Measurements from ENCODE around the gene NDUFS1. TPM values are rescaled to one million over a fixed set of nuclear protein-coding genes. Genes with fewer than 3 reads are reported as not detected.

The NDUFS1 gene
- polyA plus RNA-seq, 1 of the 3 experiments (the other 2 are of a cell fraction), result 54.8 TPM

DNA sequence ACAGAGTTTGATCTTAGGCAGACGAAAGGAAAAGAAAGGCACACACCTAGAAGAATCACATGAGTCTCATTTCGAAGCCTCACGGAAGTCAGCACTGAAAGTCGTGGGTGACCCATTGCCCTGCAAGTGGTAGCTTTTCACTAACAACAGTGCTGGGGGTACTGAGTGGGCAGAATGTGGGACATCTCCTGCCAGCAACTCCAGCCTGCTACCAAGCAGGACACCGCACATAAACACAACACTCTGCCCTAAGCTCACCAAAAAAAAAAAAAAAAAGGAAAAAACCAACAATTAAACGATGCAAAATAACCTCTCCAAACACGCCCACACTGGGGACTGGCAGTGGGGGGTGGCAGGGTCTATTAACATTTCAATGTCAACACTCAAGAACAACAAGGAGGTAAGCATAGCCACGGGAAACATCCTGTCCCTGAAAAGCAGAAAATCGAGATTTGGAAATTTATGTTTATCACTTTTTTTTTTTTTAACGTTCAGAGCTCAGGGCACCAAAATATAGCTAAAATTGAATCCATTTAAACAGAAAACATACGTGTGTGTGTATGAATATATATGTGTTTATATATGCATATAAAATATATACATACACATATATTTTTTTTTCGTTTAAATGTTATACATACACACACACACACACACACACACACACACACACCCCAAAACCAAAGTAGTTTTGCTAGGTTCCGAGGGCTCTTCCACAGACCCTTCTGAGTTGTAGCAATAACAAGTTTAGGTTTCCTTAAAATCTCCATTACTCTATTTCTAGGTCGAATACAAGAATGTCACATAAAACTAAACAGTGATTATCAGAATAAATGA, 75.4 kb downstream of the NDUFS1 start:
- CTCF ChIA-PET, result interaction anchor here (0.6 to 1.9 kb wide), 4 partner anchors 9 to 62 kb away, joined by 3 to 7 read pairs (median 4); no protein-coding TSS in a partner anchor
- POLR2A ChIA-PET, result no interaction called here
- TF ChIP-seq RXRA (IDR thresholded peaks at IDR 0.05; ENCODE audit: borderline replicate concordance, low read depth) (no peak), TEAD4 (IDR thresholded peaks at IDR 0.05; ENCODE audit: borderline replicate concordance, insufficient read depth) (no peak), RAD21 (IDR thresholded peaks at IDR 0.05; ENCODE audit: low read length) (no peak), TCF12 (IDR thresholded peaks at IDR 0.05) (no peak), FOXM1 (IDR thresholded peaks at IDR 0.05; ENCODE audit: low read depth) (no peak), RCOR1 (IDR thresholded peaks at IDR 0.05; ENCODE audit: low read length) (no peak), FOSL2 (IDR thresholded peaks at IDR 0.05; ENCODE audit: borderline replicate concordance, low read depth) (no peak), JUND (IDR thresholded peaks at IDR 0.05) (no peak), EZH2phosphoT487 (IDR thresholded peaks at IDR 0.05; ENCODE audit: borderline replicate concordance, low read depth) (no peak), MEF2A (IDR thresholded peaks at IDR 0.05; ENCODE audit: borderline replicate concordance, low read depth) (no peak), ELF1 (IDR thresholded peaks at IDR 0.05) (no peak), EP300 (IDR thresholded peaks at IDR 0.05; ENCODE audit: borderline replicate concordance in 1 of 2, low read depth in 1 of 2, low read length in 1 of 2) (no peak), FOXJ3 (CRISPR knock-in tag; IDR thresholded peaks at IDR 0.05) (no peak)
- TF ChIP-seq, protein P1, sequence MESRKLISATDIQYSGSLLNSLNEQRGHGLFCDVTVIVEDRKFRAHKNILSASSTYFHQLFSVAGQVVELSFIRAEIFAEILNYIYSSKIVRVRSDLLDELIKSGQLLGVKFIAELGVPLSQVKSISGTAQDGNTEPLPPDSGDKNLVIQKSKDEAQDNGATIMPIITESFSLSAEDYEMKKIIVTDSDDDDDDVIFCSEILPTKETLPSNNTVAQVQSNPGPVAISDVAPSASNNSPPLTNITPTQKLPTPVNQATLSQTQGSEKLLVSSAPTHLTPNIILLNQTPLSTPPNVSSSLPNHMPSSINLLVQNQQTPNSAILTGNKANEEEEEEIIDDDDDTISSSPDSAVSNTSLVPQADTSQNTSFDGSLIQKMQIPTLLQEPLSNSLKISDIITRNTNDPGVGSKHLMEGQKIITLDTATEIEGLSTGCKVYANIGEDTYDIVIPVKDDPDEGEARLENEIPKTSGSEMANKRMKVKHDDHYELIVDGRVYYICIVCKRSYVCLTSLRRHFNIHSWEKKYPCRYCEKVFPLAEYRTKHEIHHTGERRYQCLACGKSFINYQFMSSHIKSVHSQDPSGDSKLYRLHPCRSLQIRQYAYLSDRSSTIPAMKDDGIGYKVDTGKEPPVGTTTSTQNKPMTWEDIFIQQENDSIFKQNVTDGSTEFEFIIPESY (IDR thresholded peaks at IDR 0.05; ENCODE audit: borderline replicate concordance, low read depth), result no peak
- TF ChIP-seq, protein P2, sequence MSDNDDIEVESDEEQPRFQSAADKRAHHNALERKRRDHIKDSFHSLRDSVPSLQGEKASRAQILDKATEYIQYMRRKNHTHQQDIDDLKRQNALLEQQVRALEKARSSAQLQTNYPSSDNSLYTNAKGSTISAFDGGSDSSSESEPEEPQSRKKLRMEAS (IDR thresholded peaks at IDR 0.05; ENCODE audit: low read depth), result no peak
- TF ChIP-seq, protein P3, sequence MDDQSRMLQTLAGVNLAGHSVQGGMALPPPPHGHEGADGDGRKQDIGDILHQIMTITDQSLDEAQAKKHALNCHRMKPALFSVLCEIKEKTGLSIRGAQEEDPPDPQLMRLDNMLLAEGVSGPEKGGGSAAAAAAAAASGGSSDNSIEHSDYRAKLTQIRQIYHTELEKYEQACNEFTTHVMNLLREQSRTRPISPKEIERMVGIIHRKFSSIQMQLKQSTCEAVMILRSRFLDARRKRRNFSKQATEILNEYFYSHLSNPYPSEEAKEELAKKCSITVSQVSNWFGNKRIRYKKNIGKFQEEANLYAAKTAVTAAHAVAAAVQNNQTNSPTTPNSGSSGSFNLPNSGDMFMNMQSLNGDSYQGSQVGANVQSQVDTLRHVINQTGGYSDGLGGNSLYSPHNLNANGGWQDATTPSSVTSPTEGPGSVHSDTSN (IDR thresholded peaks at IDR 0.05), result no peak
- TF ChIP-seq, protein P4, sequence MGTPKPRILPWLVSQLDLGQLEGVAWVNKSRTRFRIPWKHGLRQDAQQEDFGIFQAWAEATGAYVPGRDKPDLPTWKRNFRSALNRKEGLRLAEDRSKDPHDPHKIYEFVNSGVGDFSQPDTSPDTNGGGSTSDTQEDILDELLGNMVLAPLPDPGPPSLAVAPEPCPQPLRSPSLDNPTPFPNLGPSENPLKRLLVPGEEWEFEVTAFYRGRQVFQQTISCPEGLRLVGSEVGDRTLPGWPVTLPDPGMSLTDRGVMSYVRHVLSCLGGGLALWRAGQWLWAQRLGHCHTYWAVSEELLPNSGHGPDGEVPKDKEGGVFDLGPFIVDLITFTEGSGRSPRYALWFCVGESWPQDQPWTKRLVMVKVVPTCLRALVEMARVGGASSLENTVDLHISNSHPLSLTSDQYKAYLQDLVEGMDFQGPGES (IDR thresholded peaks at IDR 0.05; ENCODE audit: low read depth, low read length), result no peak
- TF ChIP-seq, protein P5, sequence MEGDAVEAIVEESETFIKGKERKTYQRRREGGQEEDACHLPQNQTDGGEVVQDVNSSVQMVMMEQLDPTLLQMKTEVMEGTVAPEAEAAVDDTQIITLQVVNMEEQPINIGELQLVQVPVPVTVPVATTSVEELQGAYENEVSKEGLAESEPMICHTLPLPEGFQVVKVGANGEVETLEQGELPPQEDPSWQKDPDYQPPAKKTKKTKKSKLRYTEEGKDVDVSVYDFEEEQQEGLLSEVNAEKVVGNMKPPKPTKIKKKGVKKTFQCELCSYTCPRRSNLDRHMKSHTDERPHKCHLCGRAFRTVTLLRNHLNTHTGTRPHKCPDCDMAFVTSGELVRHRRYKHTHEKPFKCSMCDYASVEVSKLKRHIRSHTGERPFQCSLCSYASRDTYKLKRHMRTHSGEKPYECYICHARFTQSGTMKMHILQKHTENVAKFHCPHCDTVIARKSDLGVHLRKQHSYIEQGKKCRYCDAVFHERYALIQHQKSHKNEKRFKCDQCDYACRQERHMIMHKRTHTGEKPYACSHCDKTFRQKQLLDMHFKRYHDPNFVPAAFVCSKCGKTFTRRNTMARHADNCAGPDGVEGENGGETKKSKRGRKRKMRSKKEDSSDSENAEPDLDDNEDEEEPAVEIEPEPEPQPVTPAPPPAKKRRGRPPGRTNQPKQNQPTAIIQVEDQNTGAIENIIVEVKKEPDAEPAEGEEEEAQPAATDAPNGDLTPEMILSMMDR (IDR thresholded peaks at IDR 0.05), result no peak
- TF ChIP-seq, protein P6, sequence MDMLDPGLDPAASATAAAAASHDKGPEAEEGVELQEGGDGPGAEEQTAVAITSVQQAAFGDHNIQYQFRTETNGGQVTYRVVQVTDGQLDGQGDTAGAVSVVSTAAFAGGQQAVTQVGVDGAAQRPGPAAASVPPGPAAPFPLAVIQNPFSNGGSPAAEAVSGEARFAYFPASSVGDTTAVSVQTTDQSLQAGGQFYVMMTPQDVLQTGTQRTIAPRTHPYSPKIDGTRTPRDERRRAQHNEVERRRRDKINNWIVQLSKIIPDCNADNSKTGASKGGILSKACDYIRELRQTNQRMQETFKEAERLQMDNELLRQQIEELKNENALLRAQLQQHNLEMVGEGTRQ (IDR thresholded peaks at IDR 0.05; ENCODE audit: borderline replicate concordance, low read depth, low read length), result no peak
- peak overlapping the region; percentile 98 to 99 for H3K27ac ChIP-seq (ENCODE audit: low read depth in 2 of 2, low read length in 1 of 2)
- no peak for DNase-seq
- peak overlapping the region; percentile 54 for H2AFZ ChIP-seq (ENCODE audit: low read depth)
- H3K4me3 ChIP-seq (ENCODE audit: low read depth in 2 of 2, low read length in 1 of 2), result peak overlapping the region; percentile 78 to 86
- no peaks in the 10 kb centered on the region for H4K20me1 ChIP-seq (ENCODE audit: insufficient read depth)
- no peaks in the 10 kb centered on the region for H3K9me3 ChIP-seq
- peaks cover 79% of the 10 kb centered on the region for H3K79me2 ChIP-seq (ENCODE audit: insufficient read depth)
- no peaks in the 10 kb centered on the region for H3K36me3 ChIP-seq (replicated peaks in 1 of 2; ENCODE audit: control insufficient read depth in 1 of 2, insufficient read depth in 2 of 2, low read length in 1 of 2)
- H3K27me3 ChIP-seq (ENCODE audit: insufficient read depth), result no peaks in the 10 kb centered on the region
- no peaks in the 10 kb centered on the region for H3K9me2 ChIP-seq
- H3K9ac ChIP-seq, result peak overlapping the region; percentile 99; the same call in 1 of the 2 replicates
- H3K4me1 ChIP-seq (ENCODE audit: control insufficient read depth in 1 of 2, insufficient read depth in 2 of 2, low read depth in 1 of 2, low read length in 1 of 2), result peaks cover 0 to 5% of the 10 kb centered on the region in 2 experiments; a peak in 2 of 4 replicates
- H3K4me2 ChIP-seq, result peak overlapping the region; percentile 86
- WGBS (ENCODE audit: low lambda C conversion rate), result 33% methylated on average over 14 of the region's 14 CpGs
- peaks cover 28% of the 10 kb centered on the region for H3F3A ChIP-seq (replicated peaks; ENCODE audit: insufficient read depth)

Data from SK-N-SH (cell line).